Subcutaneous abdominal adipose tissue (tissue), 5 donors: ENCODE measurements around the gene NTRK3.

Source experiments
- H3K27ac ChIP-seq: one replicate; pipeline ENCODE4 v1.7.0; 2013; ENCODE audit warnings: low read depth, mild to moderate bottlenecking, inconsistent platforms, low read length, moderate library complexity
- H3K27me3 ChIP-seq, 5 donors: one replicate each; pipeline ENCODE4 v1.7.0; 2013; ENCODE audit warnings: low read length in 5 of 5, inconsistent platforms in 1 of 5; ENCODE audit not compliant: control insufficient read depth in 5 of 5, insufficient read depth in 4 of 5
- H3K36me3 ChIP-seq, 5 donors: one replicate each; pipeline ENCODE4 v1.7.0; 2013; ENCODE audit warnings: low read length in 5 of 5; ENCODE audit not compliant: control insufficient read depth in 5 of 5, insufficient read depth in 5 of 5
- H3K4me1 ChIP-seq, 5 donors: one replicate each; pipeline ENCODE4 v1.7.0; 2013; ENCODE audit warnings: low read length in 5 of 5, mild to moderate bottlenecking in 3 of 5, moderate library complexity in 1 of 5; ENCODE audit not compliant: control insufficient read depth in 5 of 5, insufficient read depth in 5 of 5
- H3K4me3 ChIP-seq, 5 donors: one replicate each; pipeline ENCODE4 v1.7.0; 2013; ENCODE audit warnings: low read length in 5 of 5, low read depth in 1 of 5
- H3K9ac ChIP-seq, 5 donors: one replicate each; pipeline ENCODE4 v1.7.0; 2013; ENCODE audit warnings: low read length in 5 of 5, mild to moderate bottlenecking in 4 of 5, moderate library complexity in 3 of 5
- H3K9me3 ChIP-seq, 5 donors: one replicate each; pipeline ENCODE4 v1.7.0; 2013; ENCODE audit warnings: low read length in 5 of 5; ENCODE audit not compliant: control insufficient read depth in 5 of 5
- donor health status: healthy.
- donor health status: healthy.
- donor health status: healthy.
- donor health status: healthy.
- donor health status: healthy.

The NTRK3 gene

GRCh38 chr15:88118741-88119140 lies 137.8 kb downstream of the NTRK3 start:
- Histone ChIP-seq H3K27me3 (no peaks in the 10 kb centered on the region), H3K9ac (no peak overlapping the region), H3K36me3 (no peaks in the 10 kb centered on the region), H3K27ac (no peak overlapping the region), H3K9me3 (no peaks in the 10 kb centered on the region), H3K4me3 (no peak overlapping the region), H3K4me1 (no peaks in the 10 kb centered on the region)

GRCh38 chr15:88118035-88118434 lies 138.5 kb downstream of the NTRK3 start:
- no peak overlapping the region for H3K27ac ChIP-seq
- H3K4me3 ChIP-seq = no peak overlapping the region
- no peaks in the 10 kb centered on the region for H3K27me3 ChIP-seq
- no peaks in the 10 kb centered on the region for H3K36me3 ChIP-seq
- no peak overlapping the region for H3K9ac ChIP-seq
- no peaks in the 10 kb centered on the region for H3K9me3 ChIP-seq
- no peaks in the 10 kb centered on the region for H3K4me1 ChIP-seq

GRCh38 chr15:88115486-88116152 lies 140.9 kb downstream of the NTRK3 start:
- Histone ChIP-seq H3K9ac (no peak overlapping the region), H3K4me3 (no peak overlapping the region), H3K9me3 (no peaks in the 10 kb centered on the region), H3K4me1 (no peaks in the 10 kb centered on the region), H3K36me3 (no peaks in the 10 kb centered on the region), H3K27me3 (no peaks in the 10 kb centered on the region), H3K27ac (no peak overlapping the region)

GRCh38 chr15:88113613-88114308 lies 142.8 kb downstream of the NTRK3 start:
- H3K4me3 ChIP-seq = no peak overlapping the region
- no peaks in the 10 kb centered on the region for H3K9me3 ChIP-seq
- no peaks in the 10 kb centered on the region for H3K4me1 ChIP-seq
- H3K36me3 ChIP-seq = no peaks in the 10 kb centered on the region
- peaks cover 0 to 2% (median 0%) of the 10 kb centered on the region in 5 donors for H3K27me3 ChIP-seq
- no peak overlapping the region for H3K27ac ChIP-seq
- no peak overlapping the region for H3K9ac ChIP-seq

- Histone ChIP-seq H3K9me3 (no peaks in the 10 kb centered on the region), H3K9ac (no peak overlapping the region), H3K27ac (no peak overlapping the region), H3K4me3 (no peak overlapping the region), H3K27me3 (peaks cover 0 to 2% (median 0%) of the 10 kb centered on the region in 5 donors), H3K4me1 (no peaks in the 10 kb centered on the region), H3K36me3 (no peaks in the 10 kb centered on the region)
Observed at GRCh38 chr15:88108991-88109390, 147.5 kb downstream of the NTRK3 start.

GRCh38 chr15:88108477-88108876 lies 148.1 kb downstream of the NTRK3 start:
- no peak overlapping the region for H3K27ac ChIP-seq
- H3K9ac ChIP-seq = no peak overlapping the region
- H3K4me1 ChIP-seq = no peaks in the 10 kb centered on the region
- peaks cover 0 to 2% (median 0%) of the 10 kb centered on the region in 5 donors for H3K27me3 ChIP-seq
- no peaks in the 10 kb centered on the region for H3K36me3 ChIP-seq
- H3K4me3 ChIP-seq = no peak overlapping the region
- H3K9me3 ChIP-seq = no peaks in the 10 kb centered on the region

GRCh38 chr15:88106074-88106473 lies 150.5 kb downstream of the NTRK3 start:
- peaks cover 0 to 2% (median 0%) of the 10 kb centered on the region in 5 donors for H3K27me3 ChIP-seq
- no peaks in the 10 kb centered on the region for H3K9me3 ChIP-seq
- no peak overlapping the region for H3K27ac ChIP-seq
- no peak overlapping the region for H3K4me3 ChIP-seq
- no peaks in the 10 kb centered on the region for H3K36me3 ChIP-seq
- H3K4me1 ChIP-seq = no peaks in the 10 kb centered on the region
- no peak overlapping the region for H3K9ac ChIP-seq

- peaks cover 0 to 2% (median 0%) of the 10 kb centered on the region in 5 donors for H3K27me3 ChIP-seq
- H3K36me3 ChIP-seq = no peaks in the 10 kb centered on the region
- H3K27ac ChIP-seq = no peak overlapping the region
- H3K4me3 ChIP-seq = no peak overlapping the region
- no peaks in the 10 kb centered on the region for H3K4me1 ChIP-seq
- no peaks in the 10 kb centered on the region for H3K9me3 ChIP-seq
- no peak overlapping the region for H3K9ac ChIP-seq
Observed at GRCh38 chr15:88104357-88104756, 152.2 kb downstream of the NTRK3 start.

GRCh38 chr15:88100181-88100580 lies 156.4 kb downstream of the NTRK3 start:
- H3K27me3 ChIP-seq = no peaks in the 10 kb centered on the region
- no peaks in the 10 kb centered on the region for H3K9me3 ChIP-seq
- no peak overlapping the region for H3K4me3 ChIP-seq
- no peaks in the 10 kb centered on the region for H3K36me3 ChIP-seq
- H3K9ac ChIP-seq = no peak overlapping the region
- H3K4me1 ChIP-seq = no peaks in the 10 kb centered on the region
- H3K27ac ChIP-seq = no peak overlapping the region

GRCh38 chr15:88098361-88098760 lies 158.2 kb downstream of the NTRK3 start:
- Histone ChIP-seq H3K4me1 (no peaks in the 10 kb centered on the region), H3K27ac (no peak overlapping the region), H3K4me3 (no peak overlapping the region), H3K9ac (no peak overlapping the region), H3K9me3 (no peaks in the 10 kb centered on the region), H3K36me3 (no peaks in the 10 kb centered on the region), H3K27me3 (no peaks in the 10 kb centered on the region)
